Astrocyte of the spinal cord (primary cell): Measurements from ENCODE around the gene MAN1C1.

Experiments used
- DNase-seq: peaks from one replicate; pipeline ENCODE4 v3.0.0; 2011; ENCODE audit warnings: low read depth, low spot score
- H3K4me3 ChIP-seq: 2 replicates; pipeline ENCODE4 v1.5.1; 2011; ENCODE audit warnings: low read depth, mild to moderate bottlenecking, low read length, moderate library complexity
- in situ Hi-C: cut with HindIII; loops from 2 replicates; pipeline ENCODE4 v1.10.0; 2017; ENCODE audit warnings: low sequenced_read_pairs
- TF ChIP-seq, protein P1 (sequence below): IDR thresholded peaks from 2 replicates; pipeline ENCODE4 v1.5.1; 2012; ENCODE audit warnings: low read depth, mild to moderate bottlenecking, low read length, inconsistent platforms

The MAN1C1 gene

DNA sequence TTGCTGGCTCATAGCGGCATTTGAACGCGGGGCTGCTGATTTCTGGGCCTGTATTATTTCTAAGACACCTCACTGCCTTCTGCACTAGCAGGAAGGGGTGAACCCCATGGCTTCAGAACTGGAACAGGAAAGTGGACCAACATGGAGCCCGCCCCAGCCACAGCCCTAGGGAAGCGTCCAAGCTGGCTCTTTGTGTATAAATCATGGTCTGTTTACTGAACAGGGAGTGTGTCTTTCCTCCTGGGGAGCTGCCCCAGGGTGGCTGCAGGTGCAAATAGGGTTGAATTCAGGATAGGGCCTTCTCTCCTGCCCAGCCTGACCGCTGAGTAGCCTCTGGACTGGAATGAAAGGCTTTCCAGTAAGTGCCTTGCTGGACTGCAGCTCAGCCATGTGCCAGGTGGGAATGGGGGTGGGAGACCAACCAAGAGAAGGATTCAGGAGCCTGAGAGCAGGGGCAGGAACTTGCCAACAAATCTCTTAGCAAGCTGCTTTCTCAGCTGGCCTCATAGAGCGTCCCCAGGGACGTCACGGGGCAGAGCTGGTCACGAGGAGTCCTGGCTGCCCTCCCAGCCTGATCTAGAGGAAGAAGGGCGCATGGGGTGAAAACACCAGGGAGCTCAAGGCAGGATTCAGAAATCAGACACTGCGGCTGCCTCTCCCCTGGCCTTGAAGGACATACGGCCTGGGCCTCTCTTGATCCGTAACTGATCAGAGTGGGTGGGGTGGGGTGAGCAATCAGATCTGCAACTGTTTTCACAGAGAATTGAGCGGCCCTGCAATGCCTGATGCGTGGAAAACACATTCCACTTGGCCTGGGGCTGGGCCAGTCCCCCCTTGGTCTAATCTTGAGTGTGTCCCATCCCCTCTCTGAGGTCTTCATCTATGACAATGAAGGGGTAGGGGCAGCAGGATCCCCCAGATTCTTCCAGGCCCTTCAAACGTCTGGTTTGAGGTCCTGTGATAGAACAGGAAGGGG, 126.9 kb downstream of the MAN1C1 start:
- H3K4me3 ChIP-seq, result no peak overlapping the region
- in situ Hi-C loops, result no loop called here
- peak; percentile 39 for DNase-seq
- TF ChIP-seq, protein P1, sequence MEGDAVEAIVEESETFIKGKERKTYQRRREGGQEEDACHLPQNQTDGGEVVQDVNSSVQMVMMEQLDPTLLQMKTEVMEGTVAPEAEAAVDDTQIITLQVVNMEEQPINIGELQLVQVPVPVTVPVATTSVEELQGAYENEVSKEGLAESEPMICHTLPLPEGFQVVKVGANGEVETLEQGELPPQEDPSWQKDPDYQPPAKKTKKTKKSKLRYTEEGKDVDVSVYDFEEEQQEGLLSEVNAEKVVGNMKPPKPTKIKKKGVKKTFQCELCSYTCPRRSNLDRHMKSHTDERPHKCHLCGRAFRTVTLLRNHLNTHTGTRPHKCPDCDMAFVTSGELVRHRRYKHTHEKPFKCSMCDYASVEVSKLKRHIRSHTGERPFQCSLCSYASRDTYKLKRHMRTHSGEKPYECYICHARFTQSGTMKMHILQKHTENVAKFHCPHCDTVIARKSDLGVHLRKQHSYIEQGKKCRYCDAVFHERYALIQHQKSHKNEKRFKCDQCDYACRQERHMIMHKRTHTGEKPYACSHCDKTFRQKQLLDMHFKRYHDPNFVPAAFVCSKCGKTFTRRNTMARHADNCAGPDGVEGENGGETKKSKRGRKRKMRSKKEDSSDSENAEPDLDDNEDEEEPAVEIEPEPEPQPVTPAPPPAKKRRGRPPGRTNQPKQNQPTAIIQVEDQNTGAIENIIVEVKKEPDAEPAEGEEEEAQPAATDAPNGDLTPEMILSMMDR, result no peak

DNA sequence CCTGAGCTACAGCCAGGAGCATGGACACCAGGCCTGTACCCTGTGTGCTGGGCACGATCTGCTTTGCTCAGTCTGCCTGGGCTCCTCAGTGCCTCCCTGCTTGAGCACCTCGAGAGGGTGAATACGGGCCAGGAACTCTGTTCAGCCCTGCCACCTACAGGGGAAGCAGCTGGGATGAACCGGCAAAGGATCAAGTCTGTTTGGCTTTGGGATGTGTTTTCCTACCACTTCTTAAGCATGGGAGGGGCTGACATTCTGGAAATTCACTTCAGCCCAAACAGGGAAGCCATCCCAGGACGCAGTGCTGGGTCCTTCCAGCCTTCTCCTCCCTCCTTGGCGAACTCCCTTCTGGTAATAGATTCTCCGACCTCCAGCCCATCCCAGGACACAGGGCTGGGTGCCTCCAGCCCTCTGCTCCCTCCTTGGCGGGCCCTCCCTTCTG, 127.6 kb downstream of the MAN1C1 start:
- DNase-seq, result peak; percentile 29
- TF ChIP-seq, protein P1, result peak; percentile 60
- no peak overlapping the region for H3K4me3 ChIP-seq
- in situ Hi-C loops, result no loop called here

DNA sequence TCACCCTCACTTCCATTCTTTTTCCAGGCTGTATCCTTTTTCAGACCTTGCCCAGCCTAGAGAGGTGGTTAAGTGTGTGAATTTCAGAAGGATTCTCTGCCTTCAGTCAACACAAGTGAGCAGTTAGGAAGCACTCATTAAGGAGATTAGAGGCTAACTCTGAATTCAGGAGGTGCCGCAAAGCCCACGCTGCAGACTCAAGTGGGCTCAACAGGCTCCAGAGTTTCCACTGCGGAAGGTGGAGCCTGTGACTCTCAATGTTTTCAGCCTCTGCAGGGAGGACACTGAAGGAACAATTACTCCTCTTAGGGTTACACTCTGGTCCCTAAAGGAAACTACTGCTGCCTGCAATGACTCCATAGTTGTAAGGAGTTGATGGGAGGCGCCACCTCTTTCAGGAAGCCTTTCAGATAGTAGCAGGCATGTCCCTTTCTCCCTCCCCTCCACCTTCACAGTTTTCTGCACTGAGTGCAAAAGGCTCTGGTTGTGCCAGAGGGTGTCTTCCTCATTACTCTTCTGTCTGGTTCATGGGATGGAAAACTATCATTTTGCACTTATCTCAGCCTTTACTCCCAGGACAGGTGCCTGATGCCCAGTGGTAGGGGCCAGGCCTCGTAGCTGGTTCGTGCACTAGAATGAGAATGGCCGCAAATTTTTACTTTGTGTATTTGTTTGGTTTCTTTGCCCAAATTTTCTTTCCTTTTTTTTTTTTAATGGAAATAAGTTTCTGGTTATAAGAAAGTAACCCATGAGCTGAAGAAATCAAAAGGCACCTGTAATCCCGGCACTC, 128.2 kb downstream of the MAN1C1 start:
- TF ChIP-seq, protein P1, result no peak
- DNase-seq, result no peak
- in situ Hi-C loops, result no loop called here
- H3K4me3 ChIP-seq, result no peak overlapping the region

DNA sequence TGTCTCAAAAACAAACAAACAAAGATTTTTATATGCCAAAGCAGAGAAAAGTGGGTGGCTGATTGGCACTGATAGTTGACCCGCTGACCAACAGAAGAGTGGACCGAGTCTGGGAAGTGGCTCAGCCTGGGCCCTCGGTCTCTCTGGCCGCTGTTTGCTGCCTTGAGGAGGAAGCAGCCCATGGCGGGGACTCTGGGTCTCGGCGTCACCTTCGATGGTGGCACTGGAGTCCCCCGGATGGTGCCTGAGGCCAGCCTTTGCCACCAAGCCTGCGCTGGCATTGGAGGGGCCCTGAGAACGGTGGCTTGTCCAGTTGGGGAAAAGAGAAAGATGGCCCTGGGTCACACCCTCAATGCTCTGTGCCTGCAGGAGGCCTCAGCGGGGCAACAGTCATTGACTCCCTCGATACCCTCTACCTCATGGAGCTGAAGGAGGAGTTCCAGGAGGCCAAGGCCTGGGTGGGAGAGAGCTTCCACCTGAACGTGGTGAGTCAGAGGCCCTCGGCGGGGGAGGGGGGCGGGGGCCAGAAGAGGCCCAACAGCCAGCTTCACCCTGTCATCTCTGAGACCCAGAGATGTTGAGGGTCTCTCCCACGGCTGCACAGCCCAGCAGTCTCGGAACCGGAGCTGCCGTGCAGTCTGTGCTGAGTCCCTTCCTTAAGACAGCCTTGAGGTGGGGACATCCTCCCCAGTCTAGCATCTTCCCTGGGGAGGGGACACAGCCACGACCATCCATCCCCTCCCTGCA, 129.9 kb downstream of the MAN1C1 start:
- in situ Hi-C loops, result no loop called here
- no peak overlapping the region for H3K4me3 ChIP-seq

DNA sequence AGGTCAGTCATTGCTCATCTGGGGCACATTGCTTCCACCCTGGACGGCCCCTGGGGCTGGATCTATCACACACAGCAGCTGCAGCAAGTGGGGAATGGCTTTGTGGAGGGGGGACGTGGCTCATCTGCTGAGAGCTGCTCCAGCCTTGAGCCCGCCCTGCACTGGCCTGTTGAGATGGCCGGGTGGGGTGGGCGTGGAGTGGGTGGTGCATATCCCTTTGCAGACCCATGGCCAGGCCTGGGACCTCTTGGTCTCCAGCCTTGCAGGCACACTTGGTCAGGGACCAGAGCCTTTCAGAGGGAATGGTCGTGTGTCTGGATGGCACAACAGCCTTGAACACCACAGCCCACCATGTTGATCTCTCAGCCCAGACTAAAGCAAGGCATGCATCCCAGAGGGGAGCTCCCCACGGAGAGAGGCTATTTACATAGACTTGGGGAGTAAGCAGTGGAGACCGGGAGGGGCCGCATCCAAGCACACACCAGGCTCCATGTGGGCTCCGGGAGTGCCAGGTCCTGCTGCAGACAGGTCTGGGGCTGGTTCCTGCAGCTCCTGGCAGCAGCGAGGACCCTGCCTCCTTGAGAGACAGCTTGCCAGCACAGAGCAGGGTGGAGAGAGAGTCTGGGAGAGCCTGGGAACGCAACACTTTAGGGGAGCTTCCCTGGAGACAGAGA, 130.6 kb downstream of the MAN1C1 start:
- H3K4me3 ChIP-seq, result no peak overlapping the region
- TF ChIP-seq, protein P1, result no peak
- no peak for DNase-seq
- in situ Hi-C loops, result no loop called here

More for the DNA sequence above, 129.9 kb downstream of the MAN1C1 start:
- no peak for DNase-seq
- TF ChIP-seq, protein P1, result no peak
